HG03457 (cell line): ENCODE results near the gene GALNT16.

Experiments
- ATAC-seq: cut with Tn5 transposase; IDR thresholded peaks from one replicate; pipeline ENCODE4 v1.9.1; 2021; ENCODE audit warnings: moderate number of reproducible peaks; ENCODE audit not compliant: unreplicated experiment

Gene GALNT16

GRCh38 chr14:69316449-69317101, 56.6 kb downstream of the GALNT16 start:
- no peak for ATAC-seq

GRCh38 chr14:69317102-69317755, 57.3 kb downstream of the GALNT16 start:
- ATAC-seq = no peak

GRCh38 chr14:69317780-69318179, 57.8 kb downstream of the GALNT16 start:
- ATAC-seq = no peak

GRCh38 chr14:69318241-69318640, 58.3 kb downstream of the GALNT16 start:
- no peak for ATAC-seq

- no peak for ATAC-seq
These were observed 59.0 kb downstream of the GALNT16 start for GRCh38 chr14:69318901-69319475.

GRCh38 chr14:69319911-69320310, 60.0 kb downstream of the GALNT16 start:
- ATAC-seq = no peak

- no peak for ATAC-seq
These were observed 60.8 kb downstream of the GALNT16 start for GRCh38 chr14:69320581-69321365.

- ATAC-seq = no peak
These were observed 61.8 kb downstream of the GALNT16 start for GRCh38 chr14:69321601-69322330.

- no peak for ATAC-seq
These were observed 63.5 kb downstream of the GALNT16 start for GRCh38 chr14:69323266-69323998.

GRCh38 chr14:69323999-69324282, 64.0 kb downstream of the GALNT16 start:
- no peak for ATAC-seq

GRCh38 chr14:69324341-69324931, 64.5 kb downstream of the GALNT16 start:
- ATAC-seq = no peak

- no peak for ATAC-seq
These were observed 65.1 kb downstream of the GALNT16 start for GRCh38 chr14:69325086-69325485.

GRCh38 chr14:69325646-69326265, 65.8 kb downstream of the GALNT16 start:
- ATAC-seq = no peak

GRCh38 chr14:69326611-69327010, 66.7 kb downstream of the GALNT16 start:
- no peak for ATAC-seq

GRCh38 chr14:69327507-69327906, 67.5 kb downstream of the GALNT16 start:
- no peak for ATAC-seq

GRCh38 chr14:69328317-69328716, 68.4 kb downstream of the GALNT16 start:
- no peak for ATAC-seq

- ATAC-seq = no peak
These were observed 68.8 kb downstream of the GALNT16 start for GRCh38 chr14:69328765-69329164.

GRCh38 chr14:69331206-69331605, 71.2 kb downstream of the GALNT16 start:
- ATAC-seq = no peak

- no peak for ATAC-seq
These were observed 72.9 kb downstream of the GALNT16 start for GRCh38 chr14:69332782-69333395.
